Trophoblast cell (in vitro differentiated cells and primary cell): ENCODE data around the gene PTBP1.

ENCODE experiments used
- DNase-seq, 2 donors: peaks; one replicate each; pipeline ENCODE4 v3.0.0-alpha.2; 2016
- H2AFZ ChIP-seq: 2 replicates; pipeline ENCODE4 v1.6.1; 2013; ENCODE audit warnings: low read length, moderate library complexity, mild to moderate bottlenecking; ENCODE audit not compliant: insufficient read depth, poor library complexity
- H2AK5ac ChIP-seq: 2 replicates; pipeline ENCODE4 v1.6.1; 2013; ENCODE audit warnings: mild to moderate bottlenecking, low read length
- H2BK120ac ChIP-seq: 2 replicates; pipeline ENCODE4 v1.6.1; 2013; ENCODE audit warnings: low read length, mild to moderate bottlenecking, moderate library complexity; ENCODE audit not compliant: insufficient read depth, poor library complexity
- H2BK12ac ChIP-seq: 2 replicates; pipeline ENCODE4 v1.6.1; 2013; ENCODE audit warnings: mild to moderate bottlenecking, low read length, moderate library complexity
- H2BK5ac ChIP-seq: 2 replicates; pipeline ENCODE4 v1.6.1; 2013; ENCODE audit warnings: low read length, low read depth, moderate library complexity, mild to moderate bottlenecking; ENCODE audit not compliant: poor library complexity
- H3K14ac ChIP-seq: 2 replicates; pipeline ENCODE4 v1.6.1; 2013; ENCODE audit warnings: mild to moderate bottlenecking, low read length
- H3K18ac ChIP-seq: 2 replicates; pipeline ENCODE4 v1.6.1; 2013; ENCODE audit warnings: mild to moderate bottlenecking, low read length
- H3K23ac ChIP-seq: 2 replicates; pipeline ENCODE4 v1.6.1; 2013; ENCODE audit warnings: low read length
- H3K27ac ChIP-seq: 2 replicates; pipeline ENCODE4 v1.5.1; 2013; ENCODE audit warnings: low read depth, mild to moderate bottlenecking, inconsistent platforms, low read length, moderate library complexity
- H3K27me3 ChIP-seq: 2 replicates; pipeline ENCODE4 v1.6.1; 2013; ENCODE audit warnings: inconsistent platforms, mild to moderate bottlenecking, low read length, moderate library complexity; ENCODE audit not compliant: insufficient read depth
- H3K36me3 ChIP-seq, 2 experiments: 1 replicate in 1 of 2; 2 replicates in 1 of 2; pipeline ENCODE4 v1.6.1; 2013; ENCODE audit warnings: low read length in 2 of 2, mild to moderate bottlenecking in 2 of 2, moderate library complexity in 1 of 2; ENCODE audit not compliant: insufficient read depth in 2 of 2, control insufficient read depth in 1 of 2
- H3K4ac ChIP-seq: 2 replicates; pipeline ENCODE4 v1.6.1; 2013; ENCODE audit warnings: low read depth, mild to moderate bottlenecking, low read length, moderate library complexity
- H3K4me1 ChIP-seq, 2 experiments: 1 replicate in 1 of 2; 2 replicates in 1 of 2; pipeline ENCODE4 v1.6.1; 2013; ENCODE audit warnings: low read length in 2 of 2, mild to moderate bottlenecking in 2 of 2, moderate library complexity in 1 of 2; ENCODE audit not compliant: insufficient read depth in 2 of 2, control insufficient read depth in 1 of 2
- H3K4me2 ChIP-seq: 2 replicates; pipeline ENCODE4 v1.6.1; 2013; ENCODE audit warnings: inconsistent platforms, mild to moderate bottlenecking, low read length, moderate library complexity
- H3K4me3 ChIP-seq: 2 replicates; pipeline ENCODE4 v1.5.1; 2013; ENCODE audit warnings: mild to moderate bottlenecking, low read depth, low read length, inconsistent platforms
- H3K79me1 ChIP-seq: one replicate; pipeline ENCODE4 v1.6.1; 2013; ENCODE audit warnings: low read length
- H3K79me2 ChIP-seq: 2 replicates; pipeline ENCODE4 v1.6.1; 2013; ENCODE audit warnings: low read length, mild to moderate bottlenecking; ENCODE audit not compliant: control insufficient read depth, insufficient read depth, poor library complexity
- H3K9ac ChIP-seq: 2 replicates; pipeline ENCODE4 v1.6.1; 2013; ENCODE audit warnings: mild to moderate bottlenecking, low read length
- H3K9me3 ChIP-seq: 2 replicates; pipeline ENCODE4 v1.6.1; 2013; ENCODE audit warnings: low read depth, mild to moderate bottlenecking, control low read depth, inconsistent platforms, low read length; ENCODE audit not compliant: insufficient read depth
- H4K12ac ChIP-seq: 2 replicates; pipeline ENCODE4 v1.6.1; 2013; ENCODE audit warnings: low read depth, mild to moderate bottlenecking, low read length, moderate library complexity
- H4K8ac ChIP-seq: 2 replicates; pipeline ENCODE4 v1.6.1; 2013; ENCODE audit warnings: low read depth, mild to moderate bottlenecking, low read length, moderate library complexity
- H4K91ac ChIP-seq: one replicate; pipeline ENCODE4 v1.6.1; 2013; ENCODE audit warnings: low read depth, mild to moderate bottlenecking, low read length, moderate library complexity
- WGBS: extraction: QIAGEN DNeasy Blood & Tissue Kit; methylation state at CpG from one replicate; pipeline ENCODE4 v1.1.7; 2013; ENCODE audit warnings: missing lambda C conversion rate; ENCODE audit not compliant: insufficient read length, insufficient coverage; ENCODE audit errors: extremely low coverage; 5-methylcytosine and 5-hydroxymethylcytosine counted together

PTBP1 gene

DNA sequence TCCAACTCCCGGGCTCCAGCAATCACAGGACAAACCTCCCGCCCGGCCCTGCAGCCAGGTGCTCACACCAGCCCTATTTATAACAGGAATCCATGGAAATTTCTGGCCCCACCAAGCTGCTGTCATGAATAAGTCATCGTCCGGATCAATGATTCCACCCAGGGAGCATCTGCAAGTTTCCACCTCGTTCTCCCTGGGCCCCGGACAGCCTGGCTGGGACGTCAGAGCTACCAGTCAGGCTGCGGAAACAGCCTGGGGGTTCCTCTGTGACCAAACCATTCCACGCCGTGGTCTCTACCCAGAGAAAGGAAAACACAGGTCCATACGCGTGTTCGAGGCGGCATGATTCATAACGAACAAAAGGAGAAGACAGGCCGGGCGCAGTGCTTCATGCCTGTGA lies 20.7 kb upstream of the PTBP1 start:
- Histone ChIP-seq H2AK5ac (no peak overlapping the region), H3K9ac (no peak overlapping the region), H3K9me3 (no peaks in the 10 kb centered on the region), H2BK12ac (no peak overlapping the region), H3K4ac (no peak overlapping the region), H3K27ac (no peak overlapping the region), H3K18ac (no peak overlapping the region), H3K4me3 (no peak overlapping the region), H3K79me2 (peaks cover 5% of the 10 kb centered on the region), H3K4me2 (no peak overlapping the region), H4K8ac (no peak overlapping the region), H3K23ac (no peak overlapping the region), H3K36me3 (no peaks in the 10 kb centered on the region), H2AFZ (no peak overlapping the region), H4K91ac (no peak overlapping the region), H4K12ac (no peak overlapping the region), H3K4me1 (peaks cover 11 to 14% of the 10 kb centered on the region in 2 experiments), H3K14ac (no peak overlapping the region), H2BK120ac (no peak overlapping the region), H2BK5ac (no peak overlapping the region), H3K27me3 (no peaks in the 10 kb centered on the region), H3K79me1 (peaks cover 10% of the 10 kb centered on the region)
- DNase-seq, result peak in 1 of 2 donors; percentile 12
- WGBS, result no CpG with 5 or more reads among the region's 18 CpGs

DNA sequence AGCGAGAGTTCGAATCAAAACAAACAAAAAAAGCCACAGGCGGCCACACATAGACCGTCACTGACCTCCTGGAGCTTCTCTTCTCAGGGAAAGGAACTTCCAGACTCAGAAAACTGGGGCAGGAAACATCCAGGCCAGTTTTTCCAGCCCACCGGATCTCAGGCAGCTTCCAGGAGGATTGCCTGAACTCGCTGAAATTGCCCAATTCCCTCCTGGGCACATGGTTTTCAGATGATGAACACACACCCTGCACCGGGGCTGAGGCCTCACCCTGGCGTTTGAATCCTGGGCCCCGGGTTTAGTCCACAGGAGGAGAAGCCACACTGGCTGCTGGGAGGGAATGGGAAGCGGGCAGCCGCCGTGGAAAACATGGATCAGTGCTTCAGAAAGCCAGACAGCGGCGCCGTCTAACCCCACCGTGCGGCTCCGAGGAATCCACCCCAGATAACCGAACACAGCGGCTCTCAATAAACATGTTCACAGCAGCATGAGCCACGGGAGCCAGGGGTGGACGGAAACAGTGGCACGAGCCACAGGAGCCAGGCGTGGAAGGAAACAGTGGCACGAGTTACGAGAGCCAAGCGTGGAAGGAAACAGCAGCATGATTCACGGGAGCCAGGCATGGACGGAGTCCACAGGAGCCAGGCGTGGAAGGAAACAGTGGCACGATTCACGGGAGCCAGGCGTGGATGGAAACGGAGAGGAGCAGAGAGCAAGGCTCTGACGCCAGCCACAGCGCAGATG lies 18.2 kb upstream of the PTBP1 start:
- H3K79me1 ChIP-seq, result peaks cover 27% of the 10 kb centered on the region
- H3K79me2 ChIP-seq, result peaks cover 10% of the 10 kb centered on the region
- H3K27ac ChIP-seq, result peak overlapping the region; percentile 45
- H3K9ac ChIP-seq, result no peak overlapping the region
- H3K27me3 ChIP-seq, result no peaks in the 10 kb centered on the region
- peak overlapping the region; percentile 95 for H2BK12ac ChIP-seq
- peak overlapping the region; percentile 92 for H4K91ac ChIP-seq
- H2AK5ac ChIP-seq, result peak overlapping the region; percentile 81
- H3K23ac ChIP-seq, result no peak overlapping the region
- peak overlapping the region; percentile 63 for H4K8ac ChIP-seq
- H3K9me3 ChIP-seq, result no peaks in the 10 kb centered on the region
- peaks cover 26 to 28% of the 10 kb centered on the region in 2 experiments for H3K4me1 ChIP-seq
- H3K4ac ChIP-seq, result peak overlapping the region; percentile 11
- WGBS, result no CpG with 5 or more reads among the region's 36 CpGs
- peak overlapping the region; percentile 83 for H3K18ac ChIP-seq
- H2BK120ac ChIP-seq, result peak overlapping the region; percentile 82
- H3K14ac ChIP-seq, result peak overlapping the region; percentile 82
- no peak overlapping the region for H3K4me2 ChIP-seq
- H2AFZ ChIP-seq, result peak overlapping the region; percentile 88
- H4K12ac ChIP-seq, result peak overlapping the region; percentile 63
- no peaks in the 10 kb centered on the region for H3K36me3 ChIP-seq
- peak; percentile 96 to 98 for DNase-seq
- peak overlapping the region; percentile 61 for H2BK5ac ChIP-seq
- no peak overlapping the region for H3K4me3 ChIP-seq

DNA sequence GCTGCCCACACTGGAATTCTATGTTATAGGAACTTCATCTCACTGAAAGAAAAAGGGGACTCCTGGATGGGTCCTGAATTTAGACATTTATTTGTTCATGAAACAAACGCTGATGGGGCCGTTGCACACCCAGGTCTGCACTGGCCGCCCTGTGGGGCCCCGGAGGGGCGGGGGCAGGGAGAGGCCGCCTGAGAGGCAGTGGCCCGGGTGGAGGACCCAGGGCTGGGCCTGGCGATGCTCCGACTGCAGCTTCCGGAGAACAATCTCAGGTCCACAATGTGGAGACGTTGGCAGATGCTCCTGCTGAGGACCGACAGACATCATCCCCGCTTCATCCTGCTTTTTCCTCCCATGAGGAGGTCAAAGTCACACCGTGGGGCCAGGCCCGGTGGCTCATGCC lies 16.3 kb upstream of the PTBP1 start:
- H2BK120ac ChIP-seq, result no peak overlapping the region
- no peaks in the 10 kb centered on the region for H3K9me3 ChIP-seq
- H3K9ac ChIP-seq, result no peak overlapping the region
- peak overlapping the region; percentile 6 for H3K14ac ChIP-seq
- peak overlapping the region; percentile 20 for H4K91ac ChIP-seq
- H3K4me1 ChIP-seq, result peaks cover 26 to 28% of the 10 kb centered on the region in 2 experiments
- peak overlapping the region; percentile 81 for H2AK5ac ChIP-seq
- WGBS, result no CpG with 5 or more reads among the region's 15 CpGs
- H3K4ac ChIP-seq, result peak overlapping the region; percentile 6
- H3K4me3 ChIP-seq, result no peak overlapping the region
- H3K79me2 ChIP-seq, result peaks cover 10% of the 10 kb centered on the region
- no peak overlapping the region for H4K8ac ChIP-seq
- H3K18ac ChIP-seq, result peak overlapping the region; percentile 3
- H3K27me3 ChIP-seq, result no peaks in the 10 kb centered on the region
- H2AFZ ChIP-seq, result no peak overlapping the region
- no peak for DNase-seq
- peak overlapping the region; percentile 83 for H2BK12ac ChIP-seq
- no peak overlapping the region for H3K27ac ChIP-seq
- H3K36me3 ChIP-seq, result no peaks in the 10 kb centered on the region
- H3K4me2 ChIP-seq, result no peak overlapping the region
- no peak overlapping the region for H3K23ac ChIP-seq
- no peak overlapping the region for H2BK5ac ChIP-seq
- no peak overlapping the region for H4K12ac ChIP-seq
- peaks cover 27% of the 10 kb centered on the region for H3K79me1 ChIP-seq

DNA sequence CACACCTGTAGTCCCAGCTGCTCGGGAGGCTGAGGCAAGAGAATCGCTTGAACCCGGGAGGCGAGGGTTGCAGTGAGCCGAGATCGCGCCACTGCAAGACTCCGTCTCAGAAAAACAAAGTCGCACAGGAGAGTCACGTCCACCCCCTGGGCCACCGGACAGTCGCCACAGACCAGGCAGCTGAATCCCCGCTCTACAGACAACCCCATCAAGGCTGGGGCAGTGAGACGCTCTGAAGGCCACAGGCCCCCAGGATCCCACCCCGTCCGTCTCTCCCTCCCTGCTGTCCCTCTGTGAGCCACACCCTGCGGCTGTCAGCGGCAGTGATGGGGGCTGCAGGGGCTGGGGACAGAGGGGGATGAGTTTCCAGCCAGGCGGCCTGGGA lies 15.5 kb upstream of the PTBP1 start:
- Histone ChIP-seq H3K18ac (peak overlapping the region; percentile 70), H4K12ac (peak overlapping the region; percentile 6), H3K9ac (no peak overlapping the region), H2BK120ac (peak overlapping the region; percentile 93), H3K4me2 (peak overlapping the region; percentile 62), H3K4ac (peak overlapping the region; percentile 49), H3K4me1 (peaks cover 26 to 28% of the 10 kb centered on the region in 2 experiments), H3K79me1 (peaks cover 27% of the 10 kb centered on the region), H2BK12ac (peak overlapping the region; percentile 84), H3K14ac (peak overlapping the region; percentile 55), H2AFZ (peak overlapping the region; percentile 11), H2AK5ac (peak overlapping the region; percentile 38), H3K79me2 (peaks cover 10% of the 10 kb centered on the region), H4K91ac (peak overlapping the region; percentile 84), H3K4me3 (no peak overlapping the region), H3K23ac (no peak overlapping the region), H3K27me3 (no peaks in the 10 kb centered on the region), H3K36me3 (no peaks in the 10 kb centered on the region), H3K9me3 (no peaks in the 10 kb centered on the region), H2BK5ac (peak overlapping the region; percentile 49), H3K27ac (peak overlapping the region; percentile 95), H4K8ac (peak overlapping the region; percentile 22)
- WGBS, result no CpG with 5 or more reads among the region's 19 CpGs
- no peak for DNase-seq
